LNCAP (cell line): ENCODE measurements around the gene GMDS.
A peak's percentile ranks its signal among the peaks of the same experiment; 100 is the strongest.

ENCODE experiments used
- TF ChIP-seq, protein P1 (sequence below): fragments of 450-650 bp; IDR thresholded peaks from 2 replicates; pipeline ENCODE4 v1.5.1; 2017; ENCODE audit warnings: mild to moderate bottlenecking

GMDS gene

DNA sequence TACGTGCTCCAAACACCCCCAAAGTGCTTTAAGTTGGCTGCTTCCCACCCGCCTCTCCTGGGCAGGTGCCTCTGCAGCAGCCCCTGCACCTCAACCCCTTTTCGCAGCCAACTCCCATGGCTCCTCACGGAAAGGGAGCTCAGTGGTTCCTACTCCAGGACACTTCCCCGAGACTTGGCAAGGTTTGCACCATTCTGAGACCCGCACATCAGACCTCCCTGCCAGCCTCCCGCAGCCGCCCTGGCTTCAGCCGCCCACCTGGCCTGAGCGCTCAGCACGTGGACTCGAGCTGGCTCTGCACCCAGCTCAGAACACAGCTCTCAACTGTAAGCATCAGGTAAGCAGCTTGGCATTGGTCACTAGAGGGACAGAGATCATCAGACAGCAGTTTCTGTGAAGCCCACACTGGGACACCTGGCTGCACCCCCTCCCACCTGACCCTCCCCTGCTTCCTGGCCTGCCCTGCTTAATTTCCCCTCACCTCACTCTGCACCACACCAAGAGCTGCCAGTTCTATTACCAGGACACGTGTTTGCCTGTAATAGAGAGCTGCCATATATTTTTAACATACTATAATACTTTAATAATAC, 28.5 kb downstream of the GMDS start:
- TF ChIP-seq, protein P1, sequence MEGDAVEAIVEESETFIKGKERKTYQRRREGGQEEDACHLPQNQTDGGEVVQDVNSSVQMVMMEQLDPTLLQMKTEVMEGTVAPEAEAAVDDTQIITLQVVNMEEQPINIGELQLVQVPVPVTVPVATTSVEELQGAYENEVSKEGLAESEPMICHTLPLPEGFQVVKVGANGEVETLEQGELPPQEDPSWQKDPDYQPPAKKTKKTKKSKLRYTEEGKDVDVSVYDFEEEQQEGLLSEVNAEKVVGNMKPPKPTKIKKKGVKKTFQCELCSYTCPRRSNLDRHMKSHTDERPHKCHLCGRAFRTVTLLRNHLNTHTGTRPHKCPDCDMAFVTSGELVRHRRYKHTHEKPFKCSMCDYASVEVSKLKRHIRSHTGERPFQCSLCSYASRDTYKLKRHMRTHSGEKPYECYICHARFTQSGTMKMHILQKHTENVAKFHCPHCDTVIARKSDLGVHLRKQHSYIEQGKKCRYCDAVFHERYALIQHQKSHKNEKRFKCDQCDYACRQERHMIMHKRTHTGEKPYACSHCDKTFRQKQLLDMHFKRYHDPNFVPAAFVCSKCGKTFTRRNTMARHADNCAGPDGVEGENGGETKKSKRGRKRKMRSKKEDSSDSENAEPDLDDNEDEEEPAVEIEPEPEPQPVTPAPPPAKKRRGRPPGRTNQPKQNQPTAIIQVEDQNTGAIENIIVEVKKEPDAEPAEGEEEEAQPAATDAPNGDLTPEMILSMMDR, result no peak

DNA sequence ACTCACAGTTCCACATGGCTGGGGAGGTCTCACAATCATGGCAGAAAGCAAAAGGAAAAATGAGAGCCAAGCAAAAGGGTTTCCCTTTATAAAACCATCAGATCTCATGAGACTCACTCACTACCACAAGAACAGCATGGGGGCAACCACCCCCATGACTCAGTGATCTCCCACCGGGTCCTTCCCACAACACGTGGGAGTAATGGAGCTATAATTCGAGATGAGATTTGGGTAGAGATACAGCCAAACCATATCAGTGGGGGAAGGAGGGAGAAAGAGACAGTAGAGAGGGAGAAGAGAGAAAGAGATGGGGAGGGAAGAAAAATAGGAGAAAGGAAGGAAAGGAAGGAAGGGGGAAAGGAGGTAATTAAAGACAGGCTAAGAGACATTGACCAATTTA, 30.1 kb downstream of the GMDS start:
- TF ChIP-seq, protein P1, result no peak

DNA sequence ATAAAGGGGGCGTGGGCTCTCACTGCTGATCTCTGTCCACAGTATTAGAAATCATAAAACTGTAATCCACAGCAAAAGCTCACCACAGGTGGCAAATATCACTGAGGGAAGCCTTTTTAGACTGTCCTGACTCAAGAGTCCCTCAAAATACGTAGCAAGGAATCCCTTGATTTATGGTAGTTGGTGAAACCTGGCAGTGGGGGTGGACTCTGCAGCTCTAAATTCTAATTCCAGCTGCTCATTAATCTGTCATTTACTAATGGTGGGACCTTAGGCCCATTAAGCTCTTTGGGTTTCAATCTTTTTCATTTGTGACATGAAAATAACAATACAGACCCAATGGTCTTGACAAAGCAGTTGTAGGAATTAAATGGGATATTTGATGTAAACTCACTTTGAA, 32.3 kb downstream of the GMDS start:
- TF ChIP-seq, protein P1, result no peak

- TF ChIP-seq, protein P1, result peak; percentile 63
Observed at GRCh38 chr6:2209226-2209809, 36.1 kb downstream of the GMDS start.

DNA sequence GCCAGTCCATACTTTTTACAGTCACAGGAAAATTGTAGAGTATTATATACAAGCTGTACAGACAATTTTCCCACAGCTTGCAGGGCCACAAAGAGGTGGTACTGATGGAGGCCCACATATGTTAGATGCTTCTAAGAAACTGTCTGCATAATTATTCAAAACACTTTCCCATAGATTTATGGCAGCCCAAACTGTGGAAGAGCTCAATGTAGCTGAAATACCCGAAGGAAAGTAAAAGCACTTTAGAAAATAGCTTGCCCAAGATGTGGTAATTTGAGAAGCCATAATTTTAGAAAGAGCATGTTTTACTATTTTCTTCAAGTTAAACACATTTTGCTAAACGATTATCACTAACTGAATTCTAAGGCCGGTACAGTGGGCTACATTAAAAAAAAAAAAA, 36.9 kb downstream of the GMDS start:
- TF ChIP-seq, protein P1, result no peak

DNA sequence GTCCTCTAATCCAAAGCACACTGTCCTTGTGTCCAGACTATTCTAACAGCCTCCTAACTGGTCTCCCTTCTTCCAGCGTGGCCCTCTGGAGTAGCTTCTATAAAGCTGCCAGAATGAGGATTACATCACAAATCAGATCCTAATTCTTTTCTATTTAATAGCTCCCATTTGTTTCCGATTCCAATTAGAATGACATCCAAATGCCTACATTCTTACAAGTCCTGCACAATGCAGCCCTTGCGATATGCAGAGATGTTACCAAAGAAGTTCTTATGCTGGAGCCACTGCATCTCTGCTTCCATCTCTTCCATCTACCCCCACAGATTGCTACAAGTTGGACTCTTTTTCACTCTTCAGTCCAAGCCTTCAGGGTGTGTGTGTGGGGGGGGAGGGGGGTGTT, 40.0 kb downstream of the GMDS start:
- TF ChIP-seq, protein P1, result no peak

GRCh38 chr6:2204272-2204671, 41.1 kb downstream of the GMDS start:
- TF ChIP-seq, protein P1, result no peak

GRCh38 chr6:2203264-2203663, 42.1 kb downstream of the GMDS start:
- TF ChIP-seq, protein P1, result no peak
